T47D (cell line): ENCODE measurements around the gene SYCE3.

ENCODE experiments used
- DNase-seq, 2 experiments: peaks; one replicate each; pipeline versions ENCODE4 v3.0.0 to v3.0.0-alpha.2; 2011 to 2012; ENCODE audit warnings: low read depth in 1 of 2, low spot score in 1 of 2
- JUND ChIP-seq: IDR thresholded peaks from 2 replicates; pipeline ENCODE4 v1.6.1; 2012; ENCODE audit warnings: low read depth
- in situ Hi-C: cut with HindIII; loops from 2 replicates; pipeline ENCODE4 v1.10.0; 2016; ENCODE audit warnings: low sequenced_read_pairs, low pct_unique_long_range_greater_than_20kb

Gene SYCE3

DNA sequence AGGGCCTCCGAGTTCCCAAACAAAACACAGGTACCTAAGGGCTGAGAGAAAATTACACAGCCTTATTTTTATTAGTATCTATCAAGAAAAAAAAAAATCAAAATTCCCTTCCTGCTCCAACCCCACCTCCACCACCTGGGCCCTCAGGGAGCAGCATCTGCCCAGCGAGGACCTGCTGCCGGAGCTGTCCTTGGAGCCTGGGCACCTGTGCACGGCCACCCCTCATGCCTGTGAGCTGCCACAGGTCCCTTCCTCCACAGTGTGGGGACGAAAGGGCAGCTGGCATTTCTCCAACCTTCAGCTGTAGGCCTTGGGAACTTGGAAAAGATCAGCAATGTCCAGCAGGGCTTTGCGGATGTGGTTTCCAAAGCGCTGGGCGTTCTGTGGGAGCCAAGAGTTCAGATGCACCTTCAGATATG, 6.3 kb upstream of the SYCE3 start:
- no peak for DNase-seq
- no peak for TF ChIP-seq JUND
- in situ Hi-C loops = no loop called here

DNA sequence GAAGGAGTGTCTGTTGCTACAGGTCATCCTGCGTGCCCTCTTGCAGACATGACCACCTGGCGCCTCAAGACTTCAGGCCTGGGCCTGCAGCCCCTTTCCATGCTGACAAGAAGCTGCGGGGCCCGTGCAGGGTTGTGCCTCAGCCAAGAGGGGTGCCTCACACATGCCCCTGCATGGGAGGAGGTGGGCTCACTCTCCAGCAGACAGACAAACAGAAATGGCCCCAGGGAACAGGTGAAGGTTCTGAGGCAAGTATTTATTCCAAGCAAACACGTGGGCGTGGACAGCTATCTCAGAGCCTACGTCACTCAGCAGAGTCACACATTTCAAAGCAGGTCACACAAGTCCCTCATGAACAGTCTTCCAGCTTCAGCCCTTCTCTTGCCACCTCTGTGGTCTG, 5.9 kb upstream of the SYCE3 start:
- peak in 1 of 2 experiments; percentile 25 for DNase-seq
- no peak for TF ChIP-seq JUND
- in situ Hi-C loops = no loop called here

DNA sequence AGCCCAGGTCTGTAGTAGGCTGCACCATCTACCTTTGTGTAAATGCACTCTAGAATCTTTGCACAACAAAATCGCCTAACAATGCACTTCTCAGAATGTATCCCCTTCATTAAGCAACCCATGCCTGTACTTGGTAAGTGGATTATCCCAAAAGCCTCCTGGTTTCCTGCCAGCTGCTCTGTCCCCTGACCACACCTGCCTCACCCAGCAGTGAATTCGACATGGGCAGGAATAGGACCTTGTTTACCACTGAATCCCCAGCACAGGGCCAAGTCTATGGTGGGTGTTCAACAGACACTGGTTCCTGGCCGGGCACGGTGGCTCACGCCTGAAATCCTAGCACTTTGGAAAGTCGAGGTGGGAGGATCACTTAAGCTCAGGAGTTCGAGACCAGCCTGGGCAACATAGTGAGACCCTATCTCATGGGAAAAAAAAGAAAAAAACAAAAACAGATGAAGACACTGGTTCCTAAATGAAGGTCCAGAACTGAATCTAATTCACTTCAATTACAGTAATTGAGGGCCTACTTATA, 5.1 kb upstream of the SYCE3 start:
- in situ Hi-C loops = no loop called here
- DNase-seq = no peak
- no peak for TF ChIP-seq JUND

DNA sequence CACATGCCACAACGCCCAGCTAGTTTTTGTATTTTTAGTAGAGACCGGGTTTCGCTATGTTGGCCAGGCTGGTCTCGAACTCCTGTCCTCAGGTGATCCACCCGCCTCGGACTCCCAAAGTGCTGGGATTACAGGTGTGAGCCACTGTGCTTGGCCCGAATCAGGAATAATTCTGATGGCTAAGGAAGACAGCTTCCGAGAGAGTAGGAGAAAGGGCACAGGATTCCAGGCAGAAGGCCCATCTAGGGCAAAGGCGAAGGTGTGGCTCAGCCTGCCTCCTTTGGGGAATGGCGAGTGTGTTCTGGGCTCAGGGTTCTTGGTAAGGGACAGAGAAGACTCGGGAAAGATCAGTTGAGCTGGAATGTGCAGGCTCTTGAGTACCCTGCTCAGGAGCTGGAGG, 1.6 kb upstream of the SYCE3 start:
- in situ Hi-C loops = no loop called here
- no peak for TF ChIP-seq JUND
- no peak for DNase-seq

DNA sequence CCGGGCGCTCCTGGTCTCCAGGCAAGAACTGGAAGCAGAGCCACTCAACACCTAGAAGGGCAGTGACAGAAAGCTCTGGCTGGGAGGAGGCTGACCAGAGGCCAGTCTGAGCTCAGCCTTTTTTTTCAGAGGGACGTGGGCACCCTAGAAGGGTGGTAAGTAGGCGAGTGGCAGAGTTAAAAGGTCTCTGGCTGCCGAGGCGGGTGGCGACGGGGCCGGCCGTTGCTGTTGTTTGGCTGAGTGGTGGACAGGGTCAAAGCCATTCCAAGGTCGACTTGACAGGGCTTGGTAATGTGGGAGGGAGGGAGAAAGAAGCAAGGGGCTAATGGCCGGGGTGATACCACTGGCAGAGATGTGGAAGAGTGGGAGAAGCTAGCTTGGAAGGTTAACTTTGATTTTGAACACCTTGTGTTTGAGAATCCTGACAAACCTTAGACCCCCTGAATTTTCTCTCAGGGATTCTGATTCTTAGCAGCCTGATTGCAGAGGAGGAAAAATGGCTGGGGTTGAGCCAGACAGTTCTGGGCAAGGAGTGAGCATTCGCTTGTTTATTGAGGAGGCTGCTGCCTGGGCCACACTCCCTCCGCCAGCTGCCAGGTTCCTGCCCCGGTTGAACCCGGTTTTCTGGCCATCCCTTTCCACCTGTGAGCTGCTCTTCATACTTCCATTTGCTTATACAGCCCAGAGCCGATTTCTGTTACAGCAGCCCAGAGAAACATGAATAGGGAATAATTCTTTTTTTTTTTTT, 868 bp upstream of the SYCE3 start:
- peak in 1 of 2 experiments; percentile 10 for DNase-seq
- in situ Hi-C loops = no loop called here
- TF ChIP-seq JUND = no peak

DNA sequence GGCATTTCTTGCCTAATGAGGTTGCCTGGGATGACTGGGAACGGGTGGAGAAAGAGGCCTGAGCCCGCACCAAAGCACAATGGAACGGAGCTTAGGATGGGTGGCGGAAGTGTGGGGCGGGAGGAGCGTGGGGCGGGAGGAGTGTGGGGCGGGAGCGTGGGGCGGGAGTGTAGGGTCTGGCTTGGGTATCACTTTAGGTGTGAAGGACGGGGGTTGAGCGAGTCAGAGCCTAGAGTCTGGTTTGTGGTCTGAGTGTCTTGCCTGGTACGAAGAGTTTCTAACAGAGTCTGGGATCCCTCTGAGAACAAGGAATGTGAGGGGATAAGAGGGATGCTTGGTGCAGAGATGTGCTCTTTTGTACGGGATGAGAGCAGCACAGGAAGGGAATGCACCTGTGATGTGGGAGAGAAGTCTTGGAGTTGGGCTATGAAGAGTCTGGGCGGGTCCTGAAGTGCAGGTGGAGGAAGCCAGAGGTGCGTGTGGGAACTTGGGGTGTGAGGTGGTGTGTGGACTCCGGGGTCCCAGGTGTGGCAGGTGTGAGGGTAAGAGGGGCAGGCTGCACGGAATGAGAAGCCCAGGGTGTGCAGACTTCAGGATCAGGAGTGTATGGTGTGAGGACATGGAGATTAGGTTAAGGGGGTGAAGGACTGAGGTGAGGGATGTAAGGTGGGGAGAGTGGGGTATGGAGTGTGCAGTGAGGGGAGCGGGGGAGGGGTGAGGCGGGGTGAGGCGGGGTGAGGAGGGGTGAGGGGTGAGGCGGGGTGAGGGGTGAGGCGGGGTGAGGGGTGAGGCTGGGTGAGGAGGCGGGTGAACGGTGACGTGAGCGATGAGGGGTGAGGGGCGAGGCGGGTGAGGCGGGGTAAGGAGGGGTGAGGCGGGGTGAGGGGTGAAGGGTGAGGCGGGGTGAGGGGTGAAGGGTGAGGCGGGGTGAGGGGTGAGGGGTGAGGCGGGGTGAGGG, 1.0 kb downstream of the SYCE3 start:
- no peak for TF ChIP-seq JUND
- in situ Hi-C loops = no loop called here
- no peak for DNase-seq

DNA sequence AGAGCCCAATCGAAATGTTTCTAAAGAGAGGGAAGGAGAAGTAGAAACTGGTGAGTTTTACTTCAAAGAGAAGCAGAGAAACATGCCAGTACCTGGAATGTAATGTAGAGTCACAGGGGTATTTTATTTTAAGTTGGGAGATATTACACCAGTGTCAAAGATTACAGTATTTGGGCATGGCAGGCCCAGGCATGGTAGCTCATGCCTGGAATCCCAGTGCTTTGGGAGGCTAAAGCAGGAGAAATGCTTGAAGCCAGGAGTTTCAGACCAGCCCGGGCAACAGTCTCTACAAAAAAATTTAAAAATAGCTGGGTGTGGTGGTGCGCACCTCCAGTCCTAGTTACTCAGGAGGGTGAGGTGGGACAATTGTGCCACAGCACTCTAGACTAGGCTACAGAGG, 2.7 kb downstream of the SYCE3 start:
- no peak for TF ChIP-seq JUND
- in situ Hi-C loops = no loop called here

DNA sequence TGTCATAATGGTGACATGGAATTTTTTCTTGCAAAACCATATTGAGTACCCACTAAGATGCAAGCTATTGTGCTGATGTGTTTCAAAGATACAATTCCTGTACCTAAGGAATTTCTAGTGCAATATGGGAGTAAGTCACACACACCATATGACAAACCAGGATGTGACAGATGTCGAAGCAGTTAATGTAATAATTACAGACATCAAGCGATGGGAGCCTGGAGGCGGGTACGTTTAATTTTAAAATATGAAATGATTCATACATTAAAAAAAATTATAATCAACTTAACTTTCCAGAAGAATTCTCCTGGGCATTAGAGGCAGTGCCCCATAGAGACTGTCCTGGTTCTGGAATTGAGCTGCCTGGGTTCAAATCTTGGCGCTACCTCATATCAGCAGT, 6.0 kb downstream of the SYCE3 start:
- no peak for TF ChIP-seq JUND
- no peak for DNase-seq
- in situ Hi-C loops = no loop called here

More for the DNA sequence above, 2.7 kb downstream of the SYCE3 start:
- DNase-seq = no peak

DNA sequence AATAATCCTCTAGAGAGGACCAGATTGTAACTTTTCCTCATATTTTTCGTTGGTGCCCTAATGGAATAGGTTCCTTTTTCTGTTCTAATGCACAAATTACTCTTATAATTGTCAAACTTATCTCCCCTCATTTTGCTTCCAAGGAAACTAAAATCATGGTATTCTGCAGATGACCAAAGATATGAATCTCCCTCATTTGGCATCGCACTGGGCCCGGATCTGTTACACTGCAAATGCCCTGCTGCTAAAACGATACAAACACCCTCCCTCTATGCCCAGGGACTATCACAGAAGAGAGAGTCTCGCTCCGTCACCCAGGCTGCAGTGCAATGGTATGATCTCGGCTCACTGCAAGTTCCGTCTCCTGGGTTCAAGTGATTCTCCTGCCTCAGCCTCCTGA, 9.4 kb downstream of the SYCE3 start:
- DNase-seq = no peak
- TF ChIP-seq JUND = no peak

DNA sequence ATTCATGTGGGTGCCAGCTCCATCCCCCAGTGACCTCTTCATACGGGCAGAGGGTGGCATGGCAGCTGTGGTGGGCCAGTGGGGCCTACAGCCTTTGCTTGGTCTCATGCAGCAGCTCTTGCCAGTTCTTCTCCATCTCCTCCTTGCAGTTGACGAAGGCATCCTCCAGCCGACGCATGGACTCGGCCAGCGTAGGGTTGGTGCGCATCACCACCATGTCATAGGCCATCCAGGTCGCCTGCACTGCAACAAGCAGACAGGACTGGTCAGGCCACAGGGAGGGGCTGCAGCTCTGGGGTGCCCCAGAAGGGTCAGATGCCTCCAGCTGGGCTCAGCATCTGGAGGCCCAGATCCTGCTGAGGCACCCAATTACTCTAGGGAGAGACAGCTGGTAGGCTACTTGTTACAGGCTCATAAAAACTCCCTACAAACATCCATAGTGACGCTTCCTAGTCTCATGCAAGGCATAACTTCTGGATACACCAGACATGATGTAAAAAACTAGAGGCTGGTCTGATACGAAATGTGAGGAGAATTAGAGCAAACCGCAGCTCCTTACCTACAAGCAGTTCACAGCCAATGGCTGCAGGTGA, 11.5 kb downstream of the SYCE3 start:
- no peak for DNase-seq
- no peak for TF ChIP-seq JUND
- in situ Hi-C loops = no loop called here

More for the DNA sequence above, 9.4 kb downstream of the SYCE3 start:
- in situ Hi-C loops = no loop called here

DNA sequence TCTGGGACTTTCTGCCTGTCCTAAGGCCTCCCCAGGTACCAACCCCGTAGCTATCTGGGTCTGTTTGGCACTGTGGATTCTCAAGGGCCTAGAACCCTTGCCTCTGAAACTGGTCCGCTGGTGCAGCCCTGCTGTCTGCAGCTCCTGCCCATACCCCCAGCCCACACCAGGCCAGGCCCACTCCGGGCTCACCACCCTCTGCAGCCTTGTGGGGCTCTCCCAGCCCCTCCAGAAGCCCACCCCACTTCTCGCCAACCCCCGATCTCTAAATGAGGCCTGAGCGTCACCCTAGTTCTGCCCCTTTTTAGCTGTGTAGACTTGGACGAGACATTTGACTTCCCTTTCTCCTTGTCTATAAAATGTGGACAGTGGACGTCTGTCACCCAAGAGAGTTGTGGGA, 12.3 kb downstream of the SYCE3 start:
- in situ Hi-C loops = no loop called here
- no peak for DNase-seq
- TF ChIP-seq JUND = no peak

DNA sequence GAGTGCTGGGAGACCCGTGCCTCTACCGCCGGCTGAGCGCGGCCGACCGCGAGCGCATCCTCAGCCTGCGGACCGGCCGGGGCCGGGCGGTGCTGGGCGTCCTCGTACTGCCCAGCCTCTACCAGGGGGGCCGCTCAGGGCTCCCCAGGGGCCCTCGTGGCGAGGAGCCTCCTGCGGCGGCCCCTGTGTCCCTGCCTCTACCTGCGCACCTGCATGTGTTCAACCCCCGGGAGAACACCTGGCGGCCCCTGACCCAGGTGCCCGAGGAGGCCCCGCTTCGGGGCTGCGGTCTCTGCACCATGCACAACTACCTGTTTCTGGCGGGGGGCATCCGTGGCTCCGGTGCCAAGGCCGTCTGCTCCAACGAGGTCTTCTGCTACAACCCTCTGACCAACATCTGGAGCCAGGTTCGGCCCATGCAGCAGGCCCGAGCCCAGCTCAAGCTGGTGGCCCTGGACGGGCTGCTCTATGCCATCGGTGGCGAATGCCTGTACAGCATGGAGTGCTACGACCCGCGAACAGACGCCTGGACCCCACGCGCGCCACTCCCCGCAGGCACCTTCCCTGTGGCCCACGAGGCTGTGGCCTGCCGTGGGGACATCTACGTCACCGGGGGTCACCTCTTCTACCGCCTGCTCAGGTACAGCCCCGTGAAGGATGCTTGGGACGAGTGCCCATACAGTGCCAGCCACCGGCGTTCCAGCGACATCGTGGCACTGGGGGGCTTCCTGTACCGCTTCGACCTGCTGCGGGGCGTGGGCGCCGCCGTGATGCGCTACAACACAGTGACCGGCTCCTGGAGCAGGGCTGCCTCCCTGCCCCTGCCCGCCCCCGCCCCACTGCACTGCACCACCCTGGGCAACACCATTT, 13.6 kb downstream of the SYCE3 start:
- DNase-seq = no peak
- TF ChIP-seq JUND = no peak
- in situ Hi-C loops = no loop called here
